ENCODE results near the gene EPHA7.

- TF ChIP-seq POLR2A (IDR thresholded peaks at IDR 0.05; ENCODE audit: low read depth, low read length) (no peak), POU2F2 (IDR thresholded peaks at IDR 0.05; ENCODE audit: low read depth, low read length) (no peak), POLR2AphosphoS5 (IDR thresholded peaks at IDR 0.05; ENCODE audit: low read depth, low read length) (no peak), TAF1 (IDR thresholded peaks at IDR 0.05; ENCODE audit: low read depth, low read length) (no peak), SPI1 (IDR thresholded peaks at IDR 0.05; ENCODE audit: low read depth, low read length) (no peak), PAX5 (IDR thresholded peaks at IDR 0.05; ENCODE audit: insufficient read depth, low read length, severe bottlenecking) (no peak)
These were observed 1.8 kb downstream of the EPHA7 start for GRCh38 chr6:93417421-93418013.

All from GM12891 (cell line).